GM12878 (cell line): ENCODE results near the gene OR52B2. TPM values are rescaled to one million over a fixed set of nuclear protein-coding genes. Genes with fewer than 3 reads are reported as not detected.

Source experiments
- CREM ChIP-seq: IDR thresholded peaks from 2 replicates; pipeline ENCODE4 v1.6.1; 2014; ENCODE audit warnings: antibody characterized with exemption, low read depth
- JUNB ChIP-seq: IDR thresholded peaks from 2 replicates; pipeline ENCODE4 v1.6.1; 2016; ENCODE audit warnings: antibody characterized with exemption, mild to moderate bottlenecking
- KAT2A ChIP-seq: conservative IDR thresholded peaks from 2 replicates; pipeline ENCODE4 v1.6.1; 2011; ENCODE audit warnings: low read depth, low read length; ENCODE audit not compliant: control insufficient read depth
- KLF5 ChIP-seq: fragments of 450-650 bp; IDR thresholded peaks from 2 replicates; pipeline ENCODE4 v1.6.1; 2014; ENCODE audit warnings: mild to moderate bottlenecking; ENCODE audit not compliant: partially characterized antibody
- MTA2 ChIP-seq: fragments of 450-650 bp; IDR thresholded peaks from 2 replicates; pipeline ENCODE4 v1.6.1; 2016; ENCODE audit warnings: low read depth, mild to moderate bottlenecking, moderate library complexity
- MYB ChIP-seq: fragments of 150-350 bp; IDR thresholded peaks from 2 replicates; pipeline ENCODE4 v1.6.1; 2014; ENCODE audit warnings: mild to moderate bottlenecking, low read depth, low read length, borderline replicate concordance
- NFYB ChIP-seq: IDR thresholded peaks from 2 replicates; pipeline ENCODE4 v1.6.1; 2011; ENCODE audit warnings: low read depth, mild to moderate bottlenecking, low read length, improper control_type of control experiment, moderate library complexity; ENCODE audit not compliant: insufficient read depth
- PKNOX1 ChIP-seq: fragments of 450-650 bp; IDR thresholded peaks from 2 replicates; pipeline ENCODE4 v1.6.1; 2016; ENCODE audit warnings: mild to moderate bottlenecking
- REST ChIP-seq: IDR thresholded peaks from 2 replicates; pipeline ENCODE4 v1.6.1; 2012; ENCODE audit warnings: mild to moderate bottlenecking, low read depth, low read length
- RFX5 ChIP-seq: IDR thresholded peaks from 2 replicates; pipeline ENCODE4 v1.6.1; 2011; ENCODE audit warnings: low read depth, low read length, improper control_type of control experiment
- SPI1 ChIP-seq: IDR thresholded peaks from 2 replicates; pipeline ENCODE4 v1.6.1; 2011; ENCODE audit warnings: low read depth, mild to moderate bottlenecking, low read length, moderate library complexity, borderline replicate concordance; ENCODE audit not compliant: insufficient read depth
- TARDBP ChIP-seq: IDR thresholded peaks from 2 replicates; pipeline ENCODE4 v1.6.1; 2016; ENCODE audit warnings: borderline replicate concordance
- TCF12 ChIP-seq: IDR thresholded peaks from 2 replicates; pipeline ENCODE4 v1.6.1; 2011; ENCODE audit warnings: low read depth, mild to moderate bottlenecking, low read length
- ZNF207 ChIP-seq: fragments of 450-650 bp; IDR thresholded peaks from 2 replicates; pipeline ENCODE4 v1.6.1; 2014; ENCODE audit warnings: antibody characterized with exemption, mild to moderate bottlenecking, borderline replicate concordance
- ZNF274 ChIP-seq: IDR thresholded peaks from one replicate; pipeline ENCODE4 v1.8.0; 2011; ENCODE audit not compliant: insufficient read length, insufficient read depth
- ZZZ3 ChIP-seq: IDR thresholded peaks from 2 replicates; pipeline ENCODE4 v1.6.1; 2011; ENCODE audit warnings: low read depth; ENCODE audit not compliant: control insufficient read depth, insufficient read length
- polyA plus RNA-seq, 11 experiments: library from polyadenylated mRNA; depleted of rRNA in 4 of 11; unstranded in 6 of 11; stranded (reverse) in 5 of 11; fragments of >200 nt; fragmentation: Nextera tagmentation in 4 of 11; fragmentation: Illumina TruSeq in 1 of 11; extraction: Ambion mirVana in 4 of 11; extraction: Trizol in 1 of 11; gene quantifications; 1 replicate in 1 of 11; 2 replicates in 10 of 11; pipeline versions ENCODE4 v1.2.1 to v1.2.3, GENCODE V29; 2011 to 2016; ENCODE audit warnings: inconsistent platforms in 2 of 11, missing spikeins in 2 of 11, low read depth in 1 of 11
- total RNA-seq, 4 experiments: library from RNA; depleted of rRNA in 3 of 4; stranded (reverse); fragments of >200 nt in 3 of 4; fragmentation: Illumina TruSeq in 1 of 4; extraction: Trizol in 1 of 4; gene quantifications; 2 replicates each; pipeline versions ENCODE4 v1.2.1 to v1.2.3, GENCODE V29; 2013 to 2021

The OR52B2 gene
- total and polyA plus RNA-seq, 10 of the 15 experiments (the other 5 are each of a cell fraction or from before 2014, with no cell fraction given), result 0.08 TPM; not detected in 9

GRCh38 chr11:6200975-6201374, 30.8 kb upstream of the OR52B2 start (continued):
- TF ChIP-seq REST (no peak), ZZZ3 (no peak), JUNB (no peak), RFX5 (no peak), CREM (no peak), MYB (no peak), SPI1 (peak; percentile 65; the same call in 1 of the 2 replicates), TCF12 (no peak), KLF5 (no peak), TARDBP (no peak), ZNF274 (no peak), ZNF207 (no peak), PKNOX1 (peak; percentile 34; the same call in 1 of the 2 replicates), NFYB (no peak), MTA2 (0 out of 2 replicates have a peak, but pooled peaks have one; percentile 50), KAT2A (no peak)
- TF ChIP-seq, all 136 proteins: peak for 6
